Fibroblast of skin of abdomen (primary cell): ENCODE results near the gene HNRNPA0.
A peak's percentile ranks its signal among the peaks of the same experiment; 100 is the strongest.

Experiments
- DNase-seq: peaks from one replicate; pipeline ENCODE4 v3.0.0-alpha.2; 2013

The HNRNPA0 gene

GRCh38 chr5:137754961-137755762 is 999 bp upstream of the HNRNPA0 start:
- no peak for DNase-seq

- no peak for DNase-seq
These were observed 424 bp downstream of the HNRNPA0 start for GRCh38 chr5:137753691-137754187.

- peak; percentile 17 for DNase-seq
These were observed 1.1 kb downstream of the HNRNPA0 start for GRCh38 chr5:137752905-137753690.

GRCh38 chr5:137751869-137752491 is 2.2 kb downstream of the HNRNPA0 start:
- DNase-seq, result peak; percentile 80

GRCh38 chr5:137750436-137750835 is 3.7 kb downstream of the HNRNPA0 start:
- no peak for DNase-seq

GRCh38 chr5:137747848-137748247 is 6.3 kb downstream of the HNRNPA0 start:
- no peak for DNase-seq

- peak; percentile 69 for DNase-seq
These were observed 11.0 kb downstream of the HNRNPA0 start for GRCh38 chr5:137743031-137743640.

DNA sequence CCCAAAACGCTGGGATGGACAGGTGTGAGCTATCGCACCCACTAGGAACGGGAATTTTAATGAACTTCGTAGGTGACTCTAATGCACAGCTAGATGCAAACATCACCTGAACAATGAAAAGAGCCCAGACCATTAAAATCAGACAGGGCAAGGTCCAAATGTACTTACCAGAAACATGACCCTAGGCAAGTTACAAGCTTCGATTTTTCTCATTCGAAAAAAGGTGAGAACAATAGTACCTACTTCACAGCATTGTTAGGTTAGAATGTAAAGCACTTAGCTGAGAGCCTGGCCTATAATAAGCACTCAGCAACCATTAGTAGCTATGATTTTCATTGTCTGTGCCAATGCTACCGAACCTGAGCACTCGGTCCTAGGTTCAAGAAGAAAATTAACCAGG is 12.4 kb downstream of the HNRNPA0 start:
- no peak for DNase-seq

GRCh38 chr5:137739737-137740136 is 14.4 kb downstream of the HNRNPA0 start:
- no peak for DNase-seq

- DNase-seq, result no peak
These were observed 15.2 kb downstream of the HNRNPA0 start for GRCh38 chr5:137738947-137739346.

- peak; percentile 38 for DNase-seq
These were observed 16.6 kb downstream of the HNRNPA0 start for GRCh38 chr5:137737349-137738131.

DNA sequence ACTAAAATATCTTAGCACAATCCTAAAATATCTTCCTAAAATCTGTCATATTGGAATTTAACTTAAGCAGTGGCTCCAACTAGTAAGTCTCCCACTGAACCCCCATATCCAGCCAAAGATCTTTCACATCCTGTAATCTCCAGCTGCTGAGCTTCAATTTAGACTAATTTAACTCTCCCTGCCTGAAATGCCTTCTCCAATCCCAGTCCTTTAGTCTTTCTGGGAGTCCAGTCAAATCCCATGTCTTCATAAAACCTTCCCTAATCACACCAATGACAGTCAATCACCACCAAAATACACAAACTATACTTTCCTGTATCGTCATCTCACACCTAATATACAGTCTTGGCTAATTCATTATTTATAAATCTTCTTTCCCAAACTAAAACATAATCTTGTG is 17.7 kb downstream of the HNRNPA0 start:
- no peak for DNase-seq

- peak; percentile 48 for DNase-seq
These were observed 18.4 kb downstream of the HNRNPA0 start, which contains the start of gene KLHL3 for GRCh38 chr5:137735555-137736284. KLHL3 (minus strand) TSS chr5:137736089; CDS start chr5:137735646, 443 bp downstream.

GRCh38 chr5:137734962-137735554 is 19.1 kb downstream of the HNRNPA0 start:
- peak; percentile 41 for DNase-seq

DNA sequence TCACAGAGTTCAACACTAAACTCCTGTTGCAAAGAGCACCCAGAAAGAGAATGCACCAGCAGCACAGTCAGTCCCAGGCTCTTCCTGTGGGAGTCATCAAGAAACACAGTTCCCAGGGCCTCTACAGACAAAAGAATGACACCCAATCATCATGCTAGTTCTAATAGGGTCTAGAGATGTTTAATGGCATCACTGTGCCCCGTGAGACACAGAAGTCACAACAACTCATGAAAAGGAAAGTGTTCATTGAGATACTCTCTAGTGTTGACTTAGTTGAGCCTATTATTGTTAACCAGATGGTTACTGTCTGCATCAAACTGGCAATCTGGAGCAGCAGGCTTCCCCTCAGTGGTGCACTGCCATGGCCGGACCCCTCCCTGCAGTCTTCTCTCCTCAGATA is 19.8 kb downstream of the HNRNPA0 start:
- DNase-seq, result no peak

DNA sequence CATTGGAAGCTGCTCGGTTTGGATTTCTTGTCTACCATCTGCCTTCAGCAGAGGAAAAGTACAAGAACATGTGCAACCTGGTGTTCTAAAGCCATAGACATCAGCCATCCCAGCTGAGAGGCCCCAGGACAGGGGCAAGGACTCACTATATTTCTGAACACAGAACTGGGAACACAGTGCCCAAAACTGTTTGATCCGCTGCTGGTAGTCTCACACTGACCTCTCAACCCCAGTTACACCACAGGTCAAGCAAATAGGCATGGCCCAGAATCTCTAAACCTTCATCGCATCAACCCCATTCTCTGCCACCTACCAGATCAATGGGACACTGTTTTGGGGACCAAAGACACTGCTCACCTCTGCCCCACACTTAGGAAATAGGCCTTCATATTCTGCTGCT is 20.2 kb downstream of the HNRNPA0 start:
- no peak for DNase-seq

DNA sequence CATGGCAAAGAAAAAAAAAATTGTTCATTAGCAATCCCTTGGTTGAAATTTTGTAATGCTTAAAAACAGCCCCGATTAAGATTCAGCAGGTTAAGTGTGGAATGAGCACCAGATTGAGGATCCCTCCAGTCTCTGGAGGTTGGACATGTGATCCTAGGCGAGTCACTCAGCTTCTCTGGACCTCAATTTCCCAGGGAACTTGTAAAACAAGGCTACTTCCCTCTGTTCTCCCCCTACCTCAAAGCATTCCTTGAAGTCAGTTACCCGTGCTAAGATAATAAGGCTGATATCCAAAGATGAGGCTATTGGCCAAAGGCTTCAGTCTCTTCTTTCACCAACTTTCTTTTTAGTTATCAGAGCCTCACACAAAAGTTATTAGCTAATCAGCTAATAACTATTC is 21.2 kb downstream of the HNRNPA0 start:
- DNase-seq, result no peak

GRCh38 chr5:137731176-137731575 is 23.0 kb downstream of the HNRNPA0 start:
- DNase-seq, result peak; percentile 30

DNA sequence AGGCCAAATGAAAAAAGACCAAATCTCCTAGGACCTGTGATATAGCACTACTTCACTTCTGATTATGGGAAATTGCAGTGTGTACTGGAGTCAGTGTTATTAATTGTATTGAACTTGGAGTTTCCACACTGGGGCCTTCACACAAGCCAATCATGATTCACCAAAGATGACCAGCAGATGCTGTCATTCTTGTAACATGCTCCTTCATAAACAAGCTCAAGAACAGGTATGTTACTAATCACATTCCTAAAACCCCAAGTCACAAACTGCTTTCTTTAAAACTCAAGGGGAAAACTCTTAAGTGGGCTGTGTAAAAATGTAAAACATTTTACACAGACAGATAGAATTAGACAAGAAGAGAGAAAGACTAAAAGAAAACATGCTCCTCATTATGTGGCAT is 23.8 kb downstream of the HNRNPA0 start:
- peak; percentile 67 for DNase-seq

- DNase-seq, result no peak
These were observed 26.1 kb downstream of the HNRNPA0 start for GRCh38 chr5:137728048-137728447.

GRCh38 chr5:137727623-137728022 is 26.5 kb downstream of the HNRNPA0 start:
- DNase-seq, result no peak
